Neuron (in vitro differentiated cells): ENCODE results near the gene ZNF37A.
"Not testable (repeated sequence)": the region's sequence is repeated elsewhere in the genome, so short reads cannot be mapped to it uniquely, and the experiment has no call there.

Experiments used
- H2AFZ ChIP-seq: one replicate; pipeline ENCODE4 v1.6.1; 2013; ENCODE audit warnings: low read depth, mild to moderate bottlenecking, inconsistent platforms, low read length, moderate library complexity
- H3K27me3 ChIP-seq: one replicate; pipeline ENCODE4 v1.6.1; 2013; ENCODE audit warnings: low read length; ENCODE audit not compliant: insufficient read depth
- H3K36me3 ChIP-seq: one replicate; pipeline ENCODE4 v1.6.1; 2013; ENCODE audit warnings: low read length; ENCODE audit not compliant: insufficient read depth
- H3K4me1 ChIP-seq: one replicate; pipeline ENCODE4 v1.6.1; 2013; ENCODE audit warnings: low read length; ENCODE audit not compliant: insufficient read depth
- H3K4me3 ChIP-seq: 2 replicates; pipeline ENCODE4 v1.5.1; 2013; ENCODE audit warnings: mild to moderate bottlenecking, low read length, moderate library complexity
- H3K9me3 ChIP-seq: one replicate; pipeline ENCODE4 v1.6.1; 2013; ENCODE audit warnings: low read length

Gene ZNF37A

DNA sequence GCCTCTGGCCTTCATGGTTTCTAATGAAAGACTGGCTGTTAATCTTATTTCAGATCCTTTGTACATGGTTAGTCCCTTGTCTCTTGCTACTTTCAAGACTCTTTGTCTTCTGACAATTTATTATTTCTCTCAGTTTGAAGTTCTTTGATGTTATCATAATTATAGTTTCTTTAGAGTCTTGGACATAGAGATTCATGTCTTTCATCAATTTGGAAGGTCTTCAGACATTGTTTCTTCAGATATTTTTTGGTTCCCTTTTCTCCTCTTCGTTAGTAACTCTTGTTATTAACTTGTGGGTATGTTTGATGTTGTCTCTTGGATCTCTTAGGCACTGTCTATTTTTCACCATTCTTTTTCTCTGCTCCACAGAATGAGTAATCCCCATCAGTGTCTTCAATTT, 8.7 kb downstream of the ZNF37A start:
- Histone ChIP-seq H3K36me3 (peaks cover 25% of the 10 kb centered on the region), H3K4me1 (no peaks in the 10 kb centered on the region), H3K27me3 (no peaks in the 10 kb centered on the region), H2AFZ (no peak overlapping the region), H3K9me3 (peaks cover 22% of the 10 kb centered on the region), H3K4me3 (no peak overlapping the region)

DNA sequence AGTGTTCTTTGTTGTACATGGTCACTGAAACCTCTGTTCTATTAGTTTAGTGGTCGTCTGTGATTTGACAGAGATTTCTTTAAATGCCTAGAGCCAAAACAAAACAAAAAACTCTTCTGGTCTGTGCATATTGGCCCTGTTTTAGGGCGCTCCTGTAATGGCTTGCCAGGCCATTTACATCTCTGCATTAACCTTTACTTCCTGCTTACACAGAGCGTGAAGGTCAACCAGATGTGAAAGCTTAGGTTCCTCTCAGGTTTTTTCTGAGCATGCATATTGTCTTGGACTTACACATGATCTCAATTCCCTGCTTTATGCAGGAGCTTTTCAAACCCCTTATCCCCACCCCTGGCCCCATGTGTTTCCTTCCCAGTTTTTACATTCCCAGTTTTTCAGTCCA, 9.6 kb downstream of the ZNF37A start:
- no peak overlapping the region for H2AFZ ChIP-seq
- H3K4me1 ChIP-seq, result no peaks in the 10 kb centered on the region
- H3K9me3 ChIP-seq, result peaks cover 22% of the 10 kb centered on the region
- H3K36me3 ChIP-seq, result peaks cover 19% of the 10 kb centered on the region
- no peaks in the 10 kb centered on the region for H3K27me3 ChIP-seq
- H3K4me3 ChIP-seq, result no peak overlapping the region

DNA sequence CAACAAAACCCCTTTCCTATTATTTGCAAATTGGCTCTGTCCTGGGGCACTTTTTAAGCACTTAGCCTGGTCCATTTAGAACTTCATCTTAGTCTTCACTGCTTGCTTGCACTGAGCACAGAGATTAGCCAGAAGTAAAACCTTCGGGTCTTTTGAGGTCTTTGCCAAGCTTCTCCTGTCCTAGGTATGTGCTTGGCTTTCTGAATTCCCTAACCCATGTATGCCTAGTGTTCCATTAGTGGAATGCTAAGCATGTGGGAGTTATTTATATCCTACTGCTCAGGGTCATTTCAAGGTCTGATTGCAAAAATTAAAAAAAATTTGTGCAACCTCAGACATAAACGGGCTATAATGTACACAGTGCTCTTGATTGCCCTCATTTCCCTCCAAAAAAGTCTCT, 18.0 kb downstream of the ZNF37A start:
- Histone ChIP-seq H3K9me3 (peaks cover 30% of the 10 kb centered on the region), H3K27me3 (no peaks in the 10 kb centered on the region), H3K36me3 (peaks cover 33% of the 10 kb centered on the region), H2AFZ (no peak overlapping the region), H3K4me3 (no peak overlapping the region), H3K4me1 (no peaks in the 10 kb centered on the region)

DNA sequence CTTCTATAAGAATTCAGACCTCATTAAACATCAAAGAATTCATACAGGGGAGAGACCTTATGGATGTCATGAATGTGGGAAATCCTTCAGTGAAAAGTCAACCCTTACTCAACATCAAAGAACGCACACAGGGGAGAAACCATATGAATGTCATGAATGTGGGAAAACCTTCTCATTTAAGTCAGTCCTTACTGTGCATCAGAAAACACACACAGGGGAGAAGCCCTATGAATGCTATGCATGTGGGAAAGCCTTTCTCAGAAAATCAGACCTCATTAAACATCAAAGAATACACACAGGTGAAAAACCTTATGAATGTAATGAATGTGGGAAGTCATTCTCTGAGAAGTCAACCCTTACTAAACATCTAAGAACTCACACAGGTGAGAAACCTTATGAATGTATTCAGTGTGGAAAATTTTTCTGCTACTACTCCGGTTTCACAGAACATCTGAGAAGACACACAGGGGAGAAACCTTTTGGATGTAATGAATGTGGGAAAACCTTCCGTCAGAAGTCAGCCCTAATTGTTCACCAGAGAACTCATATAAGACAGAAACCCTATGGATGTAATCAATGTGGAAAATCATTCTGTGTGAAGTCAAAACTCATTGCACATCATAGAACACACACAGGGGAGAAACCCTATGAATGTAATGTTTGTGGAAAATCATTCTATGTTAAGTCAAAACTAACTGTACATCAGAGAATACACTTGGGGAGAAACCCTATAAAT, 24.1 kb downstream of the ZNF37A start:
- peaks cover 60% of the 10 kb centered on the region for H3K9me3 ChIP-seq

DNA sequence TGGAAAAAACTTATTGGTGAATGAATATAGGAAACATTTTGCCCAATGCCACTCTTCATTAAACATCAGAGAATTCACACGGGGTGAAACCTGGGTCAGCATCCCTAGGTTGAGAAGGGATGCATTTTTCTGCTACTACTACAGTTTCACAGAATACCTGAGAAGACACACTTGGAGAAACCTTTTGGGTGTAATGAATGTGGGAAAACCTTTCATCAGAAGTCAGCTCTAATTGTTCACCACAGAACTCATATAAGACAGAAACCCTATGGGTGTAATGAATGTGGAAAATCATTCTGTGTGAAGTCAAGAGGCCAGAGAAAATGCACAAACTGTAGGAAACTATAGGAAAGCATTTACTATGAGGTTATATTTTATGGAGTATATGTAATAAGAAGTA, 24.9 kb downstream of the ZNF37A start:
- Histone ChIP-seq H3K27me3 (no peaks in the 10 kb centered on the region), H3K4me3 (no peak overlapping the region), H2AFZ (no peak overlapping the region), H3K9me3 (peaks cover 55% of the 10 kb centered on the region), H3K36me3 (peaks cover 54% of the 10 kb centered on the region), H3K4me1 (no peaks in the 10 kb centered on the region)

More for the DNA sequence above, 24.1 kb downstream of the ZNF37A start:
- no peak overlapping the region for H3K4me3 ChIP-seq
- no peak overlapping the region for H2AFZ ChIP-seq
- H3K27me3 ChIP-seq, result no peaks in the 10 kb centered on the region
- peaks cover 58% of the 10 kb centered on the region for H3K36me3 ChIP-seq
- H3K4me1 ChIP-seq, result no peaks in the 10 kb centered on the region

DNA sequence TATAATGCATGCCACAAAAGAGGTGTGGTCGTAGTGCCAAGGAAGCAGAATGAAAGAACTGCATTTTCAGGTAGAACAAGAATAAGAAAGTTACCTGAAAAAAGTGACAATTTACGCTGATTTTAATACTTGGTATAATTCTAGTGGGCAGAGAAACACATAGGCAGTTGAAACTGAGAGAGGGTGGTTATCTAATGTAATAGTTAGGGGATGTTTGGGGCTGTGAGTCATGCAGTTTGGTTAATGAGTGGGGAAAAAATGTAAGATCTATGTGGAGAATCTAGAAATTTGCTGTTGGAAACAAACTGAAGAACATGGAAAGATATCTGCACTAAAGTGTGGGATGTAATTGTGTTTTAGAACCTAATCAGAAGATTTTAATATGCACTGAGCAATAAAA, 33.7 kb downstream of the ZNF37A start:
- H3K36me3 ChIP-seq, result peaks cover 6% of the 10 kb centered on the region
- H3K4me1 ChIP-seq, result no peaks in the 10 kb centered on the region
- H3K4me3 ChIP-seq, result no peak overlapping the region
- H3K27me3 ChIP-seq, result no peaks in the 10 kb centered on the region
- H2AFZ ChIP-seq, result no peak overlapping the region
- H3K9me3 ChIP-seq, result peaks cover 4% of the 10 kb centered on the region

DNA sequence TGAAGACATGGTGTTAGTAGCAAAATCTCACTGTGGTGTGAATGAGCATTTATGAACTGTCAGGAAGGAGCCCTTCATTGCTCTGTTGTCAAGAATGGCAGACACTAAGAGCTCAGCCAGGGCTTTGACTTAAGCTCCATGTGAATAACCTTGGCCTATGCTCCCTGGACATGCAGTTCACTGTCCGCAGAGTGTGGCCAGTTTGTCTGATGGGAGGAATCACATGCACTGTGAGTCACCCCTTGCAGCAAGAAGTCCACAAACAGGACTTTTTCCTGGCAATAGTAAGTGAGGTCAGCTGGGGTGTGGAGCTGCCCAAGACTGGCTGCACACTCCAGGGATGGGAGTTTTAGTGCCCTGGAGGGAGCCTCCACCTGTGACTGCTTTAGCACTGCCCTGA, 49.5 kb downstream of the ZNF37A start:
- Histone ChIP-seq H3K4me3 (no peak overlapping the region), H3K27me3 (no peaks in the 10 kb centered on the region), H3K9me3 (no peaks in the 10 kb centered on the region), H3K36me3 (peaks cover 6% of the 10 kb centered on the region), H2AFZ (no peak overlapping the region), H3K4me1 (no peaks in the 10 kb centered on the region)

DNA sequence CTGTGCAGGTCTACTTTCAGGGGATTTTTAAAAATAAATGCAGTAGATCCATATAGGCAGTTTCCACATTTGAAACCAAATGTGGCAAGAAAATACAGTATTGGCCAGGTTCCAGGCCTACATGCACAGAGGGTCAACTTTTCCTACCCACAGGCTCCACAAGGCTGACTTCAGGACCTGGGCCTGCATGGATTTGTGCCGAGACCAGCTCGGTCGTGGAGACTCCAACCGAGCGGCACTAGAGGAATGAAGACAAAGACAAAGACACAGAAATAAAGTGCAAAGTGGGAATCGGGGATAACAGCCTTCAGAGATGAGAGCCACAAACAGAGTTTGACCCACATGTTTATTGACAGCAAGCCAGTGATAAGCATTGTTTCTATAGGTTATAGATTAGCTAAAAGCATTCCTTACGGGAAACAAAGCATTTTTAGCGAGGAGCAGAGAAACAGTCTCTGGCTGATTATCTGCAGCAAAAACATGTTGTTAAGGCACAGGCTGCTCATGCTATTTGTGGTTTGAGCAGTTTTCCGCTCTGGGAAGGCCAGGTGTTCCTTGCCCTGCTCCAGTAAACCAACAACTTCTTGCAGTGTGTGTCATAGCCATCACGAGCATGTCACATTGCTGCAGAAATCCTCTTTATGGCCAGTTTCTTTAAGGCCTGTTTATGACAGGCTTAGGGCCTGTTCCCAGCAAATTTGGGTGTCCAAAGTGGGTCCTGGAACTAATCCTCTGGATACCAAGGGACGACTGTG, 52.6 kb downstream of the ZNF37A start:
- Histone ChIP-seq H2AFZ (no peak overlapping the region), H3K4me3 (no peak overlapping the region), H3K36me3 (peaks cover 3% of the 10 kb centered on the region), H3K4me1 (no peaks in the 10 kb centered on the region), H3K9me3 (no peaks in the 10 kb centered on the region), H3K27me3 (no peaks in the 10 kb centered on the region)

DNA sequence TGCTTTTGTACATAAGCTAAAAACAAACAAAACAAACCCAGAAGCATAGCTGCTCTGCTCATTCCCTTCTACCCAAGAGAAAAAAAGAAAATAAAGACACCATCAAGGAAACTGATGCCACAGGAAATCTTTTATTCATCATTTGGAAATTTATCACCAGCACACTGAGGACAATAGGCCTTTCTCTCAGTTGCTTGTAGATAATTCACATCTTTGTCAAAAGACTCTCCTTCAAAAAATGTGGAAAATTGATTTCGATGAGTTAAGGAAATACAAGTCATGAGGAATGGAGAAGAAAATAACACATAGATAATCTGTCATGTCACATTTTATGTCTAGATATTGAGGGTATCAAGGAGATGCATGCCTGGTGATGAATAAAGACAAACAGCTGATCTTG, 53.5 kb downstream of the ZNF37A start:
- Histone ChIP-seq H3K36me3 (peaks cover 3% of the 10 kb centered on the region), H2AFZ (no peak overlapping the region), H3K9me3 (no peaks in the 10 kb centered on the region), H3K4me3 (no peak overlapping the region), H3K4me1 (no peaks in the 10 kb centered on the region), H3K27me3 (no peaks in the 10 kb centered on the region)

DNA sequence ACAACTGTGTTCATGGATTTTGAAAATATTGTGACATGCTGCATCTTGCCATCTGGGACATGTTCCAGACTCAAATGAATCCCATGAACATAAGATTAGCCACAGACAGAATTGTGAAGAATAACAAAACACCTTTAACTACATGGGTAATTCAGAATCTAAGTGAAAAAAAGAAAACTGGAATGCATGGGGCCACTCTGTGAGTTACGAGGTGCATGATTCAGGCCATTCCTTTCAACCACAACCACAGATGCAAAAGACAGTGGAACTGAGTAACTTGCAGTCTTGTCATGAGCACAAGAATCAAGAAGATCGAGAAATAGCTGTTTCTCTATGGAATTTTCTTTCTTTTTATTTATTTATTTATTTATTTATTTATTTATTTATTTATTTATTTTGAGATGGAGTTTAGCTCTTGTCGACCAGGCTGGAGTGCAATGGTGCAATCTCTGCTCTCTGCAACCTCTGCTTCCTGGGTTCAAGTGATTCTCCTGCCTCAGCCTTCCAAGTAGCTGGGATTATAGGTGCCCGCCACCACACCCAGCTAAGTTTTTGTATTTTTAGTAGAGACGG, 56.8 kb downstream of the ZNF37A start:
- not testable (repeated sequence) for H3K9me3 ChIP-seq, H3K4me1 ChIP-seq, H3K36me3 ChIP-seq, H3K27me3 ChIP-seq, H3K4me3 ChIP-seq, H2AFZ ChIP-seq

DNA sequence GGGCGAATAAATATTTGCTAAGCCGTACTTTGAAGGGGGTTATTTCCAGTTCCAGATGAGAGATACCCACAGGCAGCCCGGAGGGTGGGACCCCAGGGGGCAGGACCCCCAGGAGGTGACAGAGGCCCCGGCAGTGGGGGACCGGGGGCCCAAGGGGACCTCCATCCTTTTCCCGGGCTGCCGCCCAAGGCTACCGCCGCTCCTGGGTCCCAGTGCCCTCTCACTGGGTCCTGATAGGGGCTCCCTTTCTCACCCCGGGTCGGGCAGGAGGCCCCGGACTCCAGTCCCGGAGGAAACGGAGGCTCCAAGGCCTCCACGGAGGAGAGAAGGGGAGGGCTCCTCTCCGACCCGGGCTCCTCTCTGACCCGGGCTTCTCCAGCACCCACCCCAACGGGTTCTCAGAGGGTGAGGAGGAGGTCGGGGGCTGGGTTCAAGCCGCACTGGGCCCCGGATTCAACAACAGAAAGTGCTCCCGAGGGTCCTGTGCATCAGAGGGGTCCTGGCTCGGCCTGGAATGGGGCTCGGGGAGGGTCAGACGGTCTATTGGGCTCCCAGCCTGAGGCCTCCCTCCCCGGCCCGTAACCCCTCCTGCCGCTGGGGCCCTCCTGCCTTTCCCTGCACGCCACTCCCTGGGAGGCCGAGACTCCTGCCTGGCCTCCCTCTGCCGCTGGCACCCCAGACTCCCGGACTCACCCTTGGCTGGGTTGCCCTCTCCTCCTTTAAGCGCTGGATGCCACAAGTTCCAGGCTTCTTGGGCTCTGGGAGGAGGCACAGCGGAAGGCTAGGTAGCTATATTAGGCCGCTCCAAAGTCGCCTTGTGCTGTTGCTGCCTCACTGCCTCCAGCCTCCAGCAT, 62.5 kb downstream of the ZNF37A start:
- Histone ChIP-seq H2AFZ (no peak overlapping the region), H3K4me3 (no peak overlapping the region), H3K9me3 (peaks cover 3% of the 10 kb centered on the region), H3K36me3 (no peaks in the 10 kb centered on the region), H3K27me3 (no peaks in the 10 kb centered on the region), H3K4me1 (no peaks in the 10 kb centered on the region)

DNA sequence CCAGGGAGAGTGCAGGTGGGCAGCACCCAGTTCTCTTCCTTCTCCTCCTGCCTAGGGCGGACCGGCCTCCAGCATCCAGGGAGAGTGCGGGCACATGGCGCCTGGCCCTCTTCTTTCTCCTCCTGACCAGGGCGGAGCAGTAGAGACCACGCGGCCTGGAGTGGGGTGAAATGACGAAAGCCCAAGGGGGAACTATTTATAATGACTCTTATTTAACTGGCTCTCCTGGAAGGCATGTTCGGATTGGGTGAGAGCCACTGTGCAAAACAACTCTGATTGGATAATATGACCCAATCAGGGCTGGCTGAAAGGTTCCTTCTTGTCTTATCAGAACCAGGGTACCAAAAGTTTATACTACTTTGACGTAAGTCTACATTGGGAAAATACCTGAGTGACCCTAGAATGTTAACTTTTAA, 63.1 kb downstream of the ZNF37A start:
- Histone ChIP-seq H3K9me3 (peaks cover 3% of the 10 kb centered on the region), H3K27me3 (no peaks in the 10 kb centered on the region), H3K4me1 (no peaks in the 10 kb centered on the region), H3K4me3 (no peak overlapping the region), H2AFZ (no peak overlapping the region), H3K36me3 (no peaks in the 10 kb centered on the region)

DNA sequence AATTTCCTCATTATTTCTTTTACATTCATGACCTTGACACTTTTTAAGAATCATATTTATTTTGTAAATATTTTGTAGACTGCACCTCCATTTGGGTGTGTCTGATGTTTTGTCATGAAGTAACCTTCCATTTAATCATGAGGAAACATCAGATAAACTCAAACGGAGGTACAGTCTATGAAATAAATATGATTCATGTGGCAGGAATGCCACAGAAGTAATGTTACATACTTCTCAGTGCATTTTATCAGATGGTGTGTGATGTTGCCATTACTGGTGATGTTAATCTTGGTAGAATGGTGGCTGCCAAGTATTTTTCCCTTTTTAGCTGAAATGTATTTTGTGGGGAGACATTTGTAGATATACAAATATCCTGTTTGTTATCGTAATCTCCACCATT, 64.9 kb downstream of the ZNF37A start:
- peaks cover 3% of the 10 kb centered on the region for H3K9me3 ChIP-seq
- H2AFZ ChIP-seq, result no peak overlapping the region
- H3K4me1 ChIP-seq, result no peaks in the 10 kb centered on the region
- H3K4me3 ChIP-seq, result no peak overlapping the region
- no peaks in the 10 kb centered on the region for H3K36me3 ChIP-seq
- H3K27me3 ChIP-seq, result no peaks in the 10 kb centered on the region
